ENCODE data around the gene SPSB1.

- no peak for TF ChIP-seq ZNF274 (IDR thresholded peaks at IDR 0.05; ENCODE audit: low read depth, low read length)
- no peak for TF ChIP-seq SUZ12 (IDR thresholded peaks at IDR 0.05; ENCODE audit: extremely low read depth, insufficient read depth, insufficient read length)
Measured at GRCh38 chr1:9293533-9294404, 1.1 kb downstream of the SPSB1 start.

All from NT2/D1 (cell line).